B cell (primary cell): ENCODE data around the gene PDLIM1. TPM values are rescaled to one million over a fixed set of nuclear protein-coding genes. Genes with fewer than 3 reads are reported as not detected.

Source experiments
- ATAC-seq: fragments of 200-7000 bp; cut with Tn5 transposase; one replicate; pipeline ENCODE4 v1.10.0; 2021; ENCODE audit warnings: low read depth, mild to moderate bottlenecking, moderate number of reproducible peaks, moderate library complexity
- CTCF ChIA-PET: fragments of 350-600 bp; sonication (Branson Sonifier 250); formaldehyde crosslinking; loops from one replicate; lab custom pipeline; 2021; ENCODE audit warnings: antibody characterized with exemption, inconsistent platforms; lab: Charles Lee
- POLR2A ChIA-PET: fragments of 350-600 bp; sonication (Branson Sonifier 250); formaldehyde crosslinking; loops from one replicate; lab custom pipeline; 2021; ENCODE audit warnings: antibody characterized with exemption; lab: Charles Lee
- DNase-seq: peaks from one replicate; pipeline ENCODE4 v3.0.0; 2013
- H2AFZ ChIP-seq: 2 replicates; pipeline ENCODE4 v1.6.1; 2012; ENCODE audit warnings: mild to moderate bottlenecking, low read depth, low read length; ENCODE audit not compliant: insufficient read depth, poor library complexity, severe bottlenecking
- H3K27ac ChIP-seq, 2 donors: 1 replicate in 1 of 2; 2 replicates in 1 of 2; pipeline ENCODE4 v1.5.1; 2012 to 2013; ENCODE audit warnings: low read length in 2 of 2, mild to moderate bottlenecking in 2 of 2, moderate library complexity in 1 of 2
- H3K27me3 ChIP-seq, 4 experiments: fragments of 200-600 bp in 1 of 4; sonication (generic) in 1 of 4; replicated peaks in 1 of 4; 1 replicate in 2 of 4; 2 replicates in 2 of 4; pipeline versions ENCODE4 v1.6.1 to v1.7.0; 2013 to 2016; ENCODE audit warnings: low read length in 3 of 4, mild to moderate bottlenecking in 2 of 4, mixed read lengths in 1 of 4, moderate library complexity in 1 of 4; ENCODE audit not compliant: insufficient read depth in 4 of 4, control insufficient read depth in 3 of 4; ENCODE audit errors: control extremely low read depth in 1 of 4
- H3K36me3 ChIP-seq, 2 experiments: replicated peaks in 1 of 2; 1 replicate in 1 of 2; 2 replicates in 1 of 2; pipeline versions ENCODE4 v1.6.1 to v1.7.1; 2013; ENCODE audit warnings: low read length in 1 of 2; ENCODE audit not compliant: insufficient read depth in 2 of 2, control insufficient read depth in 1 of 2; ENCODE audit errors: control extremely low read depth in 1 of 2, extremely low read depth in 1 of 2
- H3K4me1 ChIP-seq, 2 donors: fragments of 200-600 bp in 1 of 2; sonication (generic) in 1 of 2; 1 replicate in 1 of 2; 2 replicates in 1 of 2; pipeline versions ENCODE4 v1.5.1 to v1.6.1; 2013 to 2017; ENCODE audit warnings: low read length in 2 of 2; ENCODE audit not compliant: control insufficient read depth in 2 of 2, insufficient read depth in 2 of 2
- H3K4me2 ChIP-seq: replicated peaks from 2 replicates; pipeline ENCODE3; 2012; ENCODE audit warnings: mild to moderate bottlenecking, low read depth, low read length; ENCODE audit not compliant: poor library complexity, severe bottlenecking
- H3K4me3 ChIP-seq, 5 experiments: fragments of 200-600 bp in 1 of 5; sonication (generic) in 1 of 5; 1 replicate in 3 of 5; 2 replicates in 2 of 5; pipeline versions ENCODE4 v1.5.1 to v1.7.0; 2011 to 2016; ENCODE audit warnings: low read length in 4 of 5, mild to moderate bottlenecking in 4 of 5, low read depth in 2 of 5, control low read depth in 1 of 5, moderate library complexity in 1 of 5; ENCODE audit not compliant: insufficient read depth in 1 of 5; ENCODE audit errors: control extremely low read depth in 1 of 5, extremely low read depth in 1 of 5
- H3K79me2 ChIP-seq: fragments of 200-600 bp; sonication (generic); one replicate; pipeline ENCODE4 v1.6.0; 2016; ENCODE audit warnings: low read length; ENCODE audit not compliant: control insufficient read depth, insufficient read depth
- H3K9ac ChIP-seq: fragments of 200-600 bp; sonication (generic); 2 replicates; pipeline ENCODE4 v1.6.1; 2017; ENCODE audit warnings: mild to moderate bottlenecking, low read length, moderate library complexity
- H3K9me3 ChIP-seq, 3 donors: one replicate each; pipeline versions ENCODE4 v1.6.1 to v1.7.1; 2013; ENCODE audit warnings: low read length in 2 of 3; ENCODE audit not compliant: control insufficient read depth in 2 of 3, insufficient read depth in 1 of 3; ENCODE audit errors: control extremely low read depth in 1 of 3
- H4K20me1 ChIP-seq: 2 replicates; pipeline ENCODE4 v1.6.0; 2012; ENCODE audit warnings: mild to moderate bottlenecking, low read length; ENCODE audit not compliant: insufficient read depth, control insufficient read depth, poor library complexity, severe bottlenecking
- H3K27ac Mint-ChIP-seq: one replicate; pipeline ENCODE4 v1.8.0; 2021; ENCODE audit warnings: mixed read lengths
- H3K27me3 Mint-ChIP-seq: one replicate; pipeline ENCODE4 v1.8.0; 2021; ENCODE audit warnings: mixed read lengths
- H3K4me1 Mint-ChIP-seq: one replicate; pipeline ENCODE4 v1.8.0; 2021; ENCODE audit warnings: mixed read lengths
- H3K4me3 Mint-ChIP-seq: one replicate; pipeline ENCODE4 v1.8.0; 2021; ENCODE audit warnings: mixed read lengths
- H3K9me3 Mint-ChIP-seq: one replicate; pipeline ENCODE4 v1.8.0; 2022; ENCODE audit warnings: mixed read lengths; ENCODE audit not compliant: insufficient read depth
- CTCF ChIP-seq: fragments of 200-600 bp; IDR thresholded peaks from one replicate; pipeline ENCODE4 v1.8.0; 2022; ENCODE audit warnings: antibody characterized with exemption, mild to moderate bottlenecking
- EZH2 ChIP-seq: IDR thresholded peaks from 2 replicates; pipeline ENCODE4 v1.6.1; 2012; ENCODE audit warnings: borderline replicate concordance, low read depth, mild to moderate bottlenecking, moderate library complexity, low read length; ENCODE audit not compliant: insufficient read depth, poor library complexity, severe bottlenecking
- WGBS: methylation state at CpG from one replicate; pipeline ENCODE4 v1.1.5; 2013; ENCODE audit warnings: missing lambda C conversion rate; ENCODE audit not compliant: insufficient coverage; 5-methylcytosine and 5-hydroxymethylcytosine counted together
- intact Hi-C: fragments of 100-400 bp; cut with micrococcal nuclease; formaldehyde crosslinking; loops from one replicate; pipeline ENCODE4 v1.10.0; 2022
- polyA plus RNA-seq: library from polyadenylated mRNA; depleted of rRNA; stranded (reverse); fragments of >200 nt; gene quantifications from 2 replicates; pipeline ENCODE4 v1.2.3, GENCODE V29; 2012
- total RNA-seq, 2 donors: library from RNA; stranded (reverse); fragments of 120-200 nt in 1 of 2; gene quantifications; 1 replicate in 1 of 2; 2 replicates in 1 of 2; pipeline versions ENCODE4 v1.2.3 to v1.2.4, GENCODE V29; 2013 to 2022

Gene PDLIM1
- total and polyA plus RNA-seq, 2 donors (not counting 1 experiment from before 2014, with no cell fraction given) = 123 to 135 TPM

DNA sequence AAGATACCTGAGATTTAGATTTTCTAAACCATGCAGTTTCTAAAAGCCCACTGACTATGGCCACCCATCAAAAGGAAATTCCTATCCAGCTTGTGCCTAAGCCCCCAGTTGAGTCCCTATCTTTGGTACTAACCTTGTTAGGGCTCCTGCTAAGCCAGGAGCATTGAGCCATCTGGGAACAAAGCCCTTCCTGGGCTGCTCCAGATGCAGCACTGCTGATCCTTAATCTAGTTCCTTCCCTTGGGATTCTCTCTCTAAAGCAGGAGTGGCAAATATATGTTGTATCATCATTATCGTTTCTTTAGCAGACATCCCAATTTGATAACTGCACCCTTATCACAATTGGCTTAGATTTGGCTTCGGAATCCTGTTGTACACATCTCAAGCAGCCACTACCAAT lies 24.7 kb upstream of the PDLIM1 start:
- DNase-seq (no peak), ATAC-seq (no peak)
- Histone ChIP-seq H2AFZ (no peak overlapping the region), H3K4me3 (no peak overlapping the region), H3K9ac (no peak overlapping the region), H3K36me3 (no peaks in the 10 kb centered on the region), H4K20me1 (no peaks in the 10 kb centered on the region), H3K27ac (no peak overlapping the region), H3K27me3 (peaks cover 0 to 4% (median 0%) of the 10 kb centered on the region in 4 experiments), H3K4me2 (no peak overlapping the region), H3K9me3 (no peaks in the 10 kb centered on the region), H3K79me2 (no peaks in the 10 kb centered on the region), H3K4me1 (peaks cover 6 to 12% of the 10 kb centered on the region in 2 donors)
- no peaks in the 10 kb centered on the region for H3K27me3 Mint-ChIP-seq
- H3K4me3 Mint-ChIP-seq = no peak overlapping the region
- POLR2A ChIA-PET = no interaction called here
- TF ChIP-seq CTCF (no peak), EZH2 (no peak)
- CTCF ChIA-PET = interaction anchor here (1.3 kb wide), 1 partner anchor 69 kb away, joined by 4 read pairs; no protein-coding TSS in a partner anchor
- WGBS = no CpG with 5 or more reads among the region's 2 CpGs
- no peak overlapping the region for H3K27ac Mint-ChIP-seq
- H3K4me1 Mint-ChIP-seq = peaks cover 7% of the 10 kb centered on the region
- no peaks in the 10 kb centered on the region for H3K9me3 Mint-ChIP-seq
- intact Hi-C loops = no loop called here

DNA sequence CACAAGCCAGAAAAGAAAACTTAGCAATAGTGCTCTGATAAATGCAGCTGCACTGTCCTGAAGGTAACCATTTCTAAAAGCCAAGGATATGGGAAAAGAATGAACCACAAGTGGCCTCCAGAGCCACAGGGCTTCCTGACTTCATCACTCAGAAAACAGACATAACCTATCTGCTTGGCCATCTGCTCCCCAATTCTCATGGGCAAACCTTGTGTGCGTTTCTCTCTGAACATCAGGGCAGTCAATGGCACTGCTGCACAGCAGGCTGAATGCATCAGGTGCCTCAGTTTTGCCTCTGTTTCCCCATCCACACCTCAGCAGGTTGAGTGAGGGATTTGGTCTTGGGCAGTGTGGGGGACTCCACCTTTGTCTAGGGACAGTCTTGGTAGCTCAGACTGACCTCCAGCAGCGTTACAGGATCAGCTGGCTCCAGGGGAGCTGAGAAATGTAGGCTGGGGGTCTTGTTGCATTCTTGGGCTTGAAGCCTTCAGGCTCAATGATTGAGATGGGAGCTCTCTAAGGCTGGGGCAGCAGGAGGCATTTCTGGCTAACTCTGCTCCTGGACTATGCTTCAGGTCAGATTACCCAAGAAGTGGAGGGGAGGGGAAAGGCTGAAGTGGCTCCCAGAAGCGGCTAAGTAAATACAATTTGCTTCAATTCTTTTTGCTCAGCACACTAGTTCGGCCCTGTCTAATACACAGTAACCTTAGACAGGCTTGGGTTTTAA lies 23.6 kb upstream of the PDLIM1 start:
- ChIA-PET CTCF (no interaction called here), POLR2A (interaction anchor here (1.5 kb wide), 1 partner anchor 24 kb away, joined by 3 read pairs; the partner anchor contains the start of gene PDLIM1)
- peaks cover 16 to 22% of the 10 kb centered on the region in 2 donors for H3K4me1 ChIP-seq
- ATAC-seq (no peak), DNase-seq (no peak)
- peaks cover 18% of the 10 kb centered on the region for H3K4me1 Mint-ChIP-seq
- H3K27me3 ChIP-seq = peaks cover 0 to 4% (median 0%) of the 10 kb centered on the region in 4 experiments
- no peak overlapping the region for H3K4me2 ChIP-seq
- H3K79me2 ChIP-seq = no peaks in the 10 kb centered on the region
- 75% methylated on average over 4 of the region's 4 CpGs for WGBS
- H3K27ac Mint-ChIP-seq = no peak overlapping the region
- no peak overlapping the region for H3K4me3 ChIP-seq
- no peak overlapping the region for H3K27ac ChIP-seq
- H3K9me3 ChIP-seq = no peaks in the 10 kb centered on the region
- H3K4me3 Mint-ChIP-seq = no peak overlapping the region
- TF ChIP-seq CTCF (no peak), EZH2 (no peak)
- intact Hi-C loops = no loop called here
- no peaks in the 10 kb centered on the region for H3K27me3 Mint-ChIP-seq
- H3K9me3 Mint-ChIP-seq = peaks cover 4% of the 10 kb centered on the region
- no peaks in the 10 kb centered on the region for H4K20me1 ChIP-seq
- no peak overlapping the region for H3K9ac ChIP-seq
- no peaks in the 10 kb centered on the region for H3K36me3 ChIP-seq
- no peak overlapping the region for H2AFZ ChIP-seq
